Measurements from ENCODE around the gene MAX.

MAX gene

GRCh38 chr14:65072256-65072655 lies 30.1 kb downstream of the MAX start:
- DNase-seq, result no peak

- DNase-seq, result no peak
Observed at GRCh38 chr14:65071544-65071943, 30.8 kb downstream of the MAX start.

GRCh38 chr14:65070471-65070976 lies 31.8 kb downstream of the MAX start:
- no peak for DNase-seq

GRCh38 chr14:65069874-65070413 lies 32.4 kb downstream of the MAX start:
- DNase-seq, result no peak

- no peak for DNase-seq
Observed at GRCh38 chr14:65065719-65066118, 36.6 kb downstream of the MAX start.

- DNase-seq, result no peak
Observed at GRCh38 chr14:65062096-65063075, 39.9 kb downstream of the MAX start.

- no peak for DNase-seq
Observed at GRCh38 chr14:65057695-65058094, 44.6 kb downstream of the MAX start.

GRCh38 chr14:65054471-65055085 lies 47.7 kb downstream of the MAX start:
- no peak for DNase-seq

GRCh38 chr14:65053466-65053865 lies 48.9 kb downstream of the MAX start:
- DNase-seq, result no peak

- DNase-seq, result no peak
Observed at GRCh38 chr14:65052832-65053231, 49.5 kb downstream of the MAX start.

- no peak for DNase-seq
Observed at GRCh38 chr14:65045709-65046108, 56.6 kb downstream of the MAX start.

GRCh38 chr14:65045006-65045405 lies 57.3 kb downstream of the MAX start:
- no peak for DNase-seq

GRCh38 chr14:65044596-65044959 lies 57.7 kb downstream of the MAX start:
- no peak for DNase-seq

- no peak for DNase-seq
Observed at GRCh38 chr14:65043893-65044595, 58.3 kb downstream of the MAX start.

- no peak for DNase-seq
Observed at GRCh38 chr14:65042731-65043372, 59.5 kb downstream of the MAX start.

GRCh38 chr14:65042296-65042695 lies 60.0 kb downstream of the MAX start:
- DNase-seq, result no peak

- DNase-seq, result no peak
Observed at GRCh38 chr14:65041434-65041915, 60.8 kb downstream of the MAX start.

- DNase-seq, result no peak
Observed at GRCh38 chr14:65040666-65041433, 61.5 kb downstream of the MAX start.

- DNase-seq, result no peak
Observed at GRCh38 chr14:65038966-65039365, 63.4 kb downstream of the MAX start.

- DNase-seq, result no peak
Observed at GRCh38 chr14:65035049-65035448, 67.3 kb downstream of the MAX start.

GRCh38 chr14:65034021-65034420 lies 68.3 kb downstream of the MAX start:
- DNase-seq, result no peak

GRCh38 chr14:65033181-65033580 lies 69.1 kb downstream of the MAX start:
- no peak for DNase-seq

All from activated CD4-positive, alpha-beta T cell treated with anti-CD3 and anti-CD28 coated beads, Interleukin-2, Interleukin-6, amounts not matched to agents 100 ng/mL and 50 ng/mL, durations not matched to agents 16 hours and 8 hours (primary cell).